GM19193 (cell line): ENCODE data around the gene IGFLR1.

Source experiments
- POLR2A ChIP-seq: IDR thresholded peaks from 4 replicates; pipeline ENCODE4 v1.6.1; 2011; ENCODE audit not compliant: insufficient read depth, insufficient read length; ENCODE audit errors: extremely low read depth

Gene IGFLR1

GRCh38 chr19:35751839-35752745, 9.8 kb upstream of the IGFLR1 start:
- no peak for TF ChIP-seq POLR2A

GRCh38 chr19:35750167-35750566, 7.9 kb upstream of the IGFLR1 start:
- TF ChIP-seq POLR2A, result no peak

- peak; percentile 68 for TF ChIP-seq POLR2A
Measured at GRCh38 chr19:35748106-35749020, 6.1 kb upstream of the IGFLR1 start, which contains the start of gene LIN37. LIN37 (plus strand) TSS chr19:35748576; CDS start chr19:35748725, 149 bp downstream.

- no peak for TF ChIP-seq POLR2A
Measured at GRCh38 chr19:35746531-35746930, 4.3 kb upstream of the IGFLR1 start.

GRCh38 chr19:35746087-35746462, 3.8 kb upstream of the IGFLR1 start:
- no peak for TF ChIP-seq POLR2A

GRCh38 chr19:35745328-35746086, 3.3 kb upstream of the IGFLR1 start, which contains the start of the genes PSENEN and U2AF1L4:
PSENEN (plus strand) TSS chr19:35745651; CDS start chr19:35745931, 280 bp downstream.
U2AF1L4 (minus strand) TSS chr19:35745418; CDS start chr19:35745391, 27 bp downstream.
- TF ChIP-seq POLR2A, result peak; percentile 11

- TF ChIP-seq POLR2A, result peak; percentile 71
Measured at GRCh38 chr19:35744430-35745327, 2.4 kb upstream of the IGFLR1 start.

- no peak for TF ChIP-seq POLR2A
Measured at GRCh38 chr19:35743640-35744429, 1.6 kb upstream of the IGFLR1 start.

- TF ChIP-seq POLR2A, result no peak
Measured at GRCh38 chr19:35741203-35741515, 1.1 kb downstream of the IGFLR1 start.

- TF ChIP-seq POLR2A, result peak; percentile 80
Measured at GRCh38 chr19:35740423-35741202, 1.6 kb downstream of the IGFLR1 start.

GRCh38 chr19:35740108-35740422, 2.2 kb downstream of the IGFLR1 start:
- TF ChIP-seq POLR2A, result no peak
